A549 (cell line): ENCODE results near the gene GTPBP3.

Source experiments
- ATOH8 ChIP-seq: fragments of 250-450 bp; sonication (Bioruptor Pico); IDR thresholded peaks from 2 replicates; pipeline ENCODE4 v1.5.0; 2020; ENCODE audit warnings: low read depth, mild to moderate bottlenecking, moderate library complexity
- CTCF ChIP-seq: fragments of >200 bp; sonication (Bioruptor Twin); formaldehyde crosslinking; IDR thresholded peaks from 3 replicates; pipeline ENCODE4 v1.5.1; 2016
- ELK1 ChIP-seq: fragments of 150-350 bp; IDR thresholded peaks from 2 replicates; pipeline ENCODE4 v1.6.1; 2014; ENCODE audit warnings: low read depth, mild to moderate bottlenecking, low read length
- EP300 ChIP-seq, 2 experiments: fragments of >200 bp; sonication (Bioruptor Twin); formaldehyde crosslinking; IDR thresholded peaks; 2 replicates in 1 of 2; 3 replicates in 1 of 2; pipeline ENCODE4 v1.6.1; 2016 to 2017
- HOXA7 ChIP-seq: fragments of 250-450 bp; sonication (Bioruptor Pico); IDR thresholded peaks from 2 replicates; pipeline ENCODE4 v1.5.0; 2020; ENCODE audit warnings: mild to moderate bottlenecking, moderate library complexity
- MAFK ChIP-seq: fragments of 450-650 bp; IDR thresholded peaks from 2 replicates; pipeline ENCODE4 v1.6.1; 2014; ENCODE audit not compliant: partially characterized antibody
- NR3C1 ChIP-seq: fragments of >200 bp; sonication (Bioruptor Twin); formaldehyde crosslinking; IDR thresholded peaks from 3 replicates; pipeline ENCODE4 v1.6.1; 2017
- POLR2A ChIP-seq: IDR thresholded peaks from 2 replicates; pipeline ENCODE4 v1.6.1; 2012; ENCODE audit warnings: mild to moderate bottlenecking, low read length
- POLR2AphosphoS2 ChIP-seq: conservative IDR thresholded peaks from 2 replicates; pipeline ENCODE4 v1.6.1; 2012; ENCODE audit warnings: low read length, improper control_type of control experiment, inconsistent platforms
- RCOR1 ChIP-seq: fragments of 150-350 bp; IDR thresholded peaks from 2 replicates; pipeline ENCODE4 v1.6.1; 2014; ENCODE audit warnings: antibody characterized with exemption, low read length, low read depth
- RFX5 ChIP-seq: fragments of 450-650 bp; IDR thresholded peaks from 2 replicates; pipeline ENCODE4 v1.7.1; 2014; ENCODE audit warnings: antibody characterized with exemption, mild to moderate bottlenecking, moderate library complexity
- SMC3 ChIP-seq: fragments of >200 bp; sonication (Bioruptor Twin); formaldehyde crosslinking; IDR thresholded peaks from 3 replicates; pipeline ENCODE4 v1.6.1; 2018; ENCODE audit warnings: inconsistent platforms
- SREBF2 ChIP-seq: fragments of 450-650 bp; IDR thresholded peaks from 2 replicates; pipeline ENCODE4 v1.6.1; 2014; ENCODE audit warnings: mild to moderate bottlenecking, moderate library complexity
- TF ChIP-seq, protein P1 (sequence below): IDR thresholded peaks from 2 replicates; pipeline ENCODE4 v1.6.1; 2012

- TF ChIP-seq CTCF (no peak), SMC3 (no peak), POLR2AphosphoS2 (no peak), NR3C1 (no peak), RCOR1 (no peak), EP300 (IDR thresholded peaks at IDR 0.05) (no peak), POLR2A (no peak), MAFK (no peak), HOXA7 (CRISPR knock-in tag) (no peak), ATOH8 (CRISPR knock-in tag) (no peak), RFX5 (no peak), SREBF2 (no peak), ELK1 (no peak)
- TF ChIP-seq, protein P1, sequence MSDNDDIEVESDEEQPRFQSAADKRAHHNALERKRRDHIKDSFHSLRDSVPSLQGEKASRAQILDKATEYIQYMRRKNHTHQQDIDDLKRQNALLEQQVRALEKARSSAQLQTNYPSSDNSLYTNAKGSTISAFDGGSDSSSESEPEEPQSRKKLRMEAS, result no peak
Measured at GRCh38 chr19:17340302-17340870, 3.0 kb downstream of the GTPBP3 start.
